ENCODE measurements around the gene WRAP73. TPM values are rescaled to one million over a fixed set of nuclear protein-coding genes. Genes with fewer than 3 reads are reported as not detected.

WRAP73 gene
- total RNA-seq, 1 donor from 2014 or later, result 12.5 TPM

DNA sequence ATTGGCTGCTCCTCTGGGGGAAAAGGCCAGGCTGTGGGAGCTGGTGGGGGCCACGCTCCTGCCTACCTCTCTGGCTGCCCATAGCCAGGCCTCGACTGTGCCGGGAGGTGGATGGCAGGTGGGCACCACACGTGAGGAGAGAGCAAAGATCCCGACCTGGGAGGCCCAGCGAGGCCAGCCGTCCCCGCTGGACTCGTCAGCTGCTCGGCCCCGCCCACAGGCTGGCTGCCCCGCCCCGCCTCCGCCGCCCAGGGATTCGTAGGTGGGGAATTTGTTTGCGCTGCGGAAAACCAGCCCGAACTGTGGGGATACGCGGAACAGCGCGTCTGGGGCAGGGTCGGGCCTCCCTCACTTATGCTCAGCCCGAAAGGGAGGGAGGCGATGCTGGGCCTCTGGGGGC, 34.1 kb upstream of the WRAP73 start:
- intact Hi-C loops (cut with micrococcal nuclease), result no loop called here
- DNase-seq, result peak; percentile 47
- no peak for ATAC-seq

- intact Hi-C loops (cut with micrococcal nuclease), result no loop called here
- ATAC-seq (no peak), DNase-seq (no peak)
Measured at GRCh38 chr1:3683197-3683596, 33.3 kb upstream of the WRAP73 start.

DNA sequence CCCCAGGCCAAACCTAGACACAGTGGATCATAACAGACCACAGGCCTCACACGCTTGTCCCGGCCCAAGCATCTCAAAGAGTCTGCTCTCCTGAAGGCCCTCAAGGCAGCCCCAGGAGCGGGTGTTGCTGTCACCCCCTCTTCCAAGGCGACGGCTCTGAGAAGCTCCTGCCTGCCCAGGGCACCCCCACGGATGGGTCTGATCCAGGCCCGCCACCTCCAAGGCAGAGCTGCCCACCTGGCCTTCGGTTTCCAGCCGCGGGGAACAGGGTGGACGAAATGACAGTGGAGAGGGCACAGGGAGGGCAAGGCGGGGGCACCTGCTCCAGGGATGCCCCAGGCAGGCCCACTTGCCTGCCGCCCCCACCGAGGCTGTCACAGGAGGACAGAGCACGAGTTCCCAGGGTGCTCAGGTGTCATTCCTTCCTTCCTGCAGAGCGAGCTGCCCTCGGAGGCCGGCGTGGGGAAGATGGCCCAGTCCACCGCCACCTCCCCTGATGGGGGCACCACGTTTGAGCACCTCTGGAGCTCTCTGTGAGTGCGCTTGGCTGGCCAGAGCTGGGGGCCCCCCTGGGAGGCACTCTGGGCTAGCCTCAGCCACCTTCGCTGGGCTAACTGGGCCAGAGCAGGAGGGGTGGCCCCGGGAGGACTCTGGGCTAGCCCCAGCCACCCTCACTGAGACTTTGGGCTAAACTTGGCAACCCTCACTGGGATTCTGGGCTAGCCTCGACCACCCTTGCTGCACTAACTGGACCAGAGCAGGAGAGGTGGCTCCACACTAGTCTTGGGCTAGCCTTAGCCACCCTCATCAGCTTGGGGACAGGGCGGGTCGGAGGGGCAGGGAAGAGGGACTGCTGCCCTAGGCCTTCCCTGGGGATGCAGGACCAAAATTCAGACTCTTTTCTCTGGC, 32.2 kb upstream of the WRAP73 start:
- ATAC-seq, result no peak
- DNase-seq, result peak; percentile 17
- intact Hi-C loops (cut with micrococcal nuclease), result no loop called here

- DNase-seq (peak; percentile 28), ATAC-seq (no peak)
- intact Hi-C loops (cut with micrococcal nuclease), result no loop called here
Measured at GRCh38 chr1:3681231-3681897, 31.5 kb upstream of the WRAP73 start.

DNA sequence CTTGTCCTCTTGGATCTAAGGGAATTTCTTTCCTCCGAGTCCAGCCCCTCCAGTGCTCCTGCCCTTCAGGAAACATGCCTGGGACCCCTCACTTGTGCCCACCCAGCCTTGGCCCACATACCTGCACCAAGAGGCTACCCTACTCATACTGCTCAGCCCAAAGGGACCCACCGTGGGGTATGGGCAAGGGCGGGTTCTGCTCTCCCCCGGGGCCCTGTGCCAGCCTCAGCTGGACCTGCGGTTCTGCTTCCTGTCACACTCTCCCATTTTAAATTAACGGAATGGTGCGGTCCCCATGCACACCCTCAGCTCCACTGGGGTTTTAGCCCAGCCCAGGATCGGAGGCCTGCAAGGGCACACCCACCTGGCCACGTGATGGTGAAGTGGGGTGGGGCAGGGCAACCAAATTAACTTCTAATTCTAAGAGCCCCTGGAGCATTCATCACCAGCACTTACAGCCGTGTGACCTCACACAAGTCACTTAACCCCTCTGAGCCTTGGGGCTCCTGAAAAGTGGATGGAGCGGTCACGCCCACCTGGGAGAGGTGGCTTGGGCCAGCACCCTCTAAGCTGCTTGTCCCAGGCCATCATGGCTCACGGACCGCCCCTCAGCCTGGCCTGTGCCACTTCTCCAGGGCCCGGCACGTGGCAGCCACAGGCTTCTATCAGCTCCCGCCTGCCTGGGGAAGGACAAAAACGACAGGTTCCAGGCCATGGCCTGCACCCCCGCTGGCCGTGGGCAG, 30.8 kb upstream of the WRAP73 start:
- peak; percentile 7 for DNase-seq
- intact Hi-C loops (cut with micrococcal nuclease), result no loop called here

GRCh38 chr1:3679799-3680453, 30.0 kb upstream of the WRAP73 start:
- ATAC-seq, result no peak
- intact Hi-C loops (cut with micrococcal nuclease), result no loop called here
- DNase-seq, result no peak

More for the DNA sequence above, 30.8 kb upstream of the WRAP73 start:
- ATAC-seq, result no peak

DNA sequence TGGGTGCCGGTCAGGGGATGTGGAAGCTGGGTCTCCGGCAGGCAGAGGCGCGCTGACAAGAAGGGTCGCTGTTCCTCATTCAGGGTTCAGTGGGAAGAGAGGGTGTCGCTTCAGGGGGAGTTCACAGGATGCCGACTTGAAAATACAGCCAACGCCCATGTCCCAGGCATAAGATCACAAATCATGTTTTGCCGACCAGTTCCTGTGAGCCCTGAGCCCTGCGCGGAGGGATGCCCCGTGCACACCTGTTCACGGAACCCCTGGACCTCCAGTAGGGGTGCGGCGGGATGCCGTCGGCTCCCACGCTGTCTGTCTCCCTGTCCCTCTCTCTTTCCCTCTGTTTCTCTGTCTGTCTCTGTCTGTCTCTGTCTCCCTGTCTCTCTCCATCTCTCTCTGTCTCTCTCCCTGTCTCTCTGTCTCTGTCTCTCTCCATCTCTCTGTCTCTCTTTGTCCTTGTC, 29.2 kb upstream of the WRAP73 start:
- ATAC-seq (no peak), DNase-seq (peak; percentile 26)
- intact Hi-C loops (cut with micrococcal nuclease), result no loop called here

GRCh38 chr1:3678361-3679097, 28.6 kb upstream of the WRAP73 start:
- DNase-seq, result peak; percentile 24
- intact Hi-C loops (cut with micrococcal nuclease), result no loop called here
- no peak for ATAC-seq

DNA sequence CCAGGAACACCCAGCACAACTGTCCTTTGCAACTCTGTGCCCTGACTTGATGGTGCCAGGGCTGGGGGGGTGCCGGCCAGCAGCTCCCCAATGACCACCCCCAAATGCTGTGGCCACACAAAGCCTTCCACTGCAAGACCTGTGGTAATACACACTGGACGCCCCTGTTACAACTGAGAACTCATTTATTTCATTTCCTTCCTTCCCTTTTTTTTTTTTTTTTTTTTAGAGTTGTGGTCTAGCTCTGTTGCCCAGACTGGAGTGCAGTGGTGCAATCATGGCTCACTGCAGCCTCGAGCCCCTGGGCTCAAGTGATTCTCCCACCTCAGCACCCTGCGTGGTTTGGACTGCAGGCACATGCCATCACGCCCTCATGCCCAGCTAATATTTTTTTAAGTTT, 27.6 kb upstream of the WRAP73 start:
- peak; percentile 31 for DNase-seq
- intact Hi-C loops (cut with micrococcal nuclease), result no loop called here
- no peak for ATAC-seq

DNA sequence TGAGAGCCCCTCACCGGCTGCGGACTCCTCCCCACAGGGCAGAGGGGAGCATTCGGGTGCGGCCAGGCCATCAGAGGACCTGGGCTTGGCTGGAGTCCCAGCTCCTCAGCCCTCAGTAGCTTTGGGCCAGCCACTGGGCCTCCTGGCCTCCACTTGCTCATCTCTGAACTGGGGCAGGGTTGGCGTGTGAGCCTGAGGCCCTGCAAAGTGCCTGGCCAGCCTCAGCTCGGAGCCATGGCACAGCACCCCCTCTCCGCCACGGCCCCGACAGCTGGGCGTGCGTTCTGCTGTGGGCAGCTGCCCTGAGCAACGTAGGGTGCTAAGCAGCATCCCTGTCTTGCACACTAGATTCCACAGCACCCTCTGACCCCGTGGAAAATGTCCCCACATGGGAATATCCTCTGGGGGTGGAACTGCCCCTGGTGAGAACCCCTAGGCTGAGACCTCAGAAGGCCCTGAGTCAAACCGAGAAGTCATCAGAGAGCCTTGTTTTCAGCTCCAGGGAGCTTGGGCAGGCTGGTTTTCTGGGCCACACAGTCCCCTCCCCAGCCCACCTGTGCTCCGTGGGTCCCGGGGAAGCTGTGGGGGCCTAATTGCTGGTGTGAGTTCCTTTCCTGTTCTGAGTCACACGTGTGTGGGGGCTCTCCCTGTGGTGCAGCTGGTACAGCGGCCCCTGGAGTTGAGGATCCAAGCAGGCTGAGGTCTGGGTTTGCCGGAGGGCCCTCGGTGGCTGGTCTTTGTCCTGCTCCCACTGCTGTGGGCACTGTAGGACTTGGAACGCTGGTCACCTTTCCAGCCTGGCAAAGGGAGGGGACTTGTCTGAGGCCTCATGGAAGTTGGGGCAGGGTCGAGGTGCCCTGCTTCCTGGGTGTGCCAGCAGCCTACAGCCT, 26.9 kb upstream of the WRAP73 start:
- no peak for ATAC-seq
- peak; percentile 14 for DNase-seq

GRCh38 chr1:3675436-3675835, 25.5 kb upstream of the WRAP73 start:
- DNase-seq (peak; percentile 15), ATAC-seq (no peak)
- intact Hi-C loops (cut with micrococcal nuclease), result no loop called here

More for the DNA sequence above, 26.9 kb upstream of the WRAP73 start:
- intact Hi-C loops (cut with micrococcal nuclease), result no loop called here

DNA sequence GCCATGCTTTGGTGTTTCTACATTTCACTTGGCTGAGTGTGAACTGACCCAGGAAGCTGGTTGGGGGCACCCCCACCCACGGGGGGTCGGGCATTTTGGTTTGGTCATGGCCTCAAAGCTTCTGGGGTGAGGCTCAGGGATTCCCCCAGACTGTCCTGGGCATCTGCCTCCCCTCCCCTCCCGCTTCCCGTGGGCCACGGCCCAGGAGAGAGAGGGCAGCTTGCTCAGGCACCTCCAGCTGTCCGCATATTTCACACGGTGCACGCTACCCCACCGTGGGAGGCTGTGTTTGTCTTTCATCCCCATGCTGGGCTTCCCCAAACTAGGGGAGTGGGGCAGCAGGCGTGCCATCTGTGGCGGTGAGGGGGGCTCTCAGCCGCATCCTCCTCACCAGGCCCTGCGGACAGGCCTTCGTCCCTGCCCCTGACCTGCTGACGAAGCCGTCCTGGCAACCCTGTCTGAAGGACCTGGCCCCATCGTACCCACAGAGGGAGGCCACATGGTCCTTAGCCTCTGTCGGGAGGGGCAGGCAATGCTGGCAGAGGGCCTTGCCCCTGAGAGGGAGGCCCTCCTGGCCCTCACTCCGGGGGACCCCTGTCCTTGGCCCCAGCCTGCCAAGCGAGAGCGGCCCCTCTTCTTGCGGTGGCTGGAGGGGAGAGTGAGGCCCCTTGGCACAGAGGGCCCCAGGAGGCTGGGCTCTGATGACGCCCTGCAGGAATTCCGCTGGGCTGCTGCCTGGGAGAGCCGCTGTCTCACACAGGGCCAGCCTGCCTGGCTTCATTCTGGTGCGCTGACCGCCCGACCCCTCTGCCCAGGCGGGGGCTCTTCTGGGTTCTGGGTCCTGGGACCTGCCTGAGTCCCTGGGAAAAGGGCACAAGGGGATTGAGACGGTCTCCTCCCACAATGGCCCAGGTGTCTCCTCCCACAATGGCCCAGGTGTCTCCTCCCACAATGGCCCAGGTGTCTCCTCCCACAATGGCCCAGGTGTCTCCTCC, 24.5 kb upstream of the WRAP73 start:
- ATAC-seq (no peak), DNase-seq (peak; percentile 17)
- intact Hi-C loops (cut with micrococcal nuclease), result no loop called here

GRCh38 chr1:3673381-3674099, 23.6 kb upstream of the WRAP73 start:
- no peak for ATAC-seq
- intact Hi-C loops (cut with micrococcal nuclease), result no loop called here
- DNase-seq, result peak; percentile 6

DNA sequence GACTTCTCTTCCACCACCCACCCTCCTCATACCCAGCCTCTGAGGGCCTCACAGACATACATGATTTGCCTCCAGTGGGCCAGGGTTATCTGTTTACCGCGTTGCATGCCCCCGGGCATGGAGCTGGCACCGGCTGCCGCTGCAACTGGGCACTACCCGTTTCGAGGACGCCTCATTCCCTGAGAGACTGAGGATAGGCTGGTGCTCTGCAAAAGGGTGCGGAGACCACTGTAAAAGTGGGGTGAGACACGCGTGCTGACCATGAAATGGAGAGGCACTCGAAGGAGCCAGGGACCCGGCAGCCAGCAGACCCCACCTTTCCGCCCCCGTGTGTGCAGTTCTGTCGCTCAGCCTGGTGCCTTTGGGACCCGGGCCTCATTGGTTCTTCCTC, 23.1 kb upstream of the WRAP73 start:
- intact Hi-C loops (cut with micrococcal nuclease), result no loop called here
- DNase-seq (no peak), ATAC-seq (no peak)

DNA sequence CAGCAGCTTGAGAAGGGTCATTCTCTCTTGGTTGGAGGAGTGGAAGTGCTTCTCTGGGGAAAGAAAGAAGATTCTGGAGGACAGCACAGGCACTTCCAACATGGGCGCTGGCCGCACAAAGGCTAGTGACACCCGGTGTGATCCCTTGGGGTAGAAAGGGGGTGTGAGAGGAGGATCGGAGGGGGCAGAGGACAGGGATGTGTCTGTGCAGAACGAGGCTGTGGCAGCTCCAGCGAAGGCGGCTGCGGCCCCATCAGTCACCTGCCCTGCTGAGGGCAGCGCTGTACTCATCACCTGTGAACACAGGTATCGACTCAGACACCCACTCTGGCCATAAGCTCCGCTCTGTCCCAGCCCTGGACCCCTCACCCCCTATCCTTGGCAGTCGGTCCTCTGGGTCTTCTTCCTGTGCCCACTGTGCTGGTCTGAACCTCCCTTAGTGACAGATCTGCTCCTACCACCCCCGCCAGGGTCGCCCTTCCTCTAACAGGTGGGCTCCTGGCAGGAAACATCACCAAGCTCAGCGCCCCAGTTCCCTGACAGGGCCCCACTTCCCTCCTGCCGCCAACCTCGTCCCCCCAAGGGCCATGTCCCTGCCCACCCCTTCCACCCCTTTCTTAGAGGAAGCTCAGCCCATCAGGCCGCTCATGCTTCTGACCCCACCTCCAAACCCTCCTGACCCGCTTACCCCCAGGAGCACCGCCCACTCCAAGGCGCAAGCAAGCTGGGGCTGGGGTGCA, 22.5 kb upstream of the WRAP73 start:
- intact Hi-C loops (cut with micrococcal nuclease), result no loop called here

More for the DNA sequence above, 22.5 kb upstream of the WRAP73 start:
- DNase-seq (peak; percentile 18), ATAC-seq (no peak)
